Measurements from ENCODE around the gene HES2.
"Not testable (repeated sequence)": the region's sequence is repeated elsewhere in the genome, so short reads cannot be mapped to it uniquely, and the experiment has no call there.

The HES2 gene

DNA sequence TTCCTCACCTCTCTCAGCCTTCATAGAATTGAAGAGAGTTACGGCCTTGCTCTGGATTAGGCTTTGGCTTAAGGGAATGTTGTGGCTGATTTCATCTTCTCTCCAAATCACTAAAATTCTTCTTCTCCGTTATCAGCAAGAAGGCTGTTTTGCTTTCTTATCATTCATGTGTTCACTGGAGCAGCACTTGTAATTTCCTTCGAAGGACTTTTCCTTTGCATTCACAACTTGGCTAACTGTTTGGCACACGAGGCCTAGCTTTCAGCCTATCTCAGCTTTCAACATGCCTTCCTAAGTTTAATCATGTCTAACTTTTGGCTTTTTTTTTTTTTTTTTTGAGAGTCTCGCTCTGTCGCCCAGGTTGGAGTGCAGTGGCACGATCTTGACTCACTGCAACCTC, 47.5 kb downstream of the HES2 start:
- H2BK120ac ChIP-seq (ENCODE audit: low read depth, low read length); H3K36me3 ChIP-seq (ENCODE audit: control insufficient read depth in 1 of 2, insufficient read depth in 2 of 2, low read depth in 1 of 2, low read length in 2 of 2); H4K91ac ChIP-seq (ENCODE audit: low read length); H3K18ac ChIP-seq (ENCODE audit: low read depth in 1 of 2, low read length in 2 of 2); H3K9me3 ChIP-seq (ENCODE audit: control insufficient read depth, low read length); H2BK15ac ChIP-seq (ENCODE audit: low read depth, poor library complexity, severe bottlenecking); H3K4me3 ChIP-seq (ENCODE audit: insufficient read depth in 1 of 2, low read depth in 1 of 2, low read length in 2 of 2); H2AFZ ChIP-seq (ENCODE audit: low read depth, low read length); H2BK12ac ChIP-seq (ENCODE audit: low read length in 2 of 2); H3K9ac ChIP-seq (ENCODE audit: low read length); H2AK5ac ChIP-seq (ENCODE audit: low read length, severe bottlenecking); H3K23ac ChIP-seq (ENCODE audit: low read length in 2 of 2); H3K27ac ChIP-seq (ENCODE audit: low read length, poor library complexity, severe bottlenecking); DNase-seq; H2BK5ac ChIP-seq (ENCODE audit: low read depth, low read length, poor library complexity, severe bottlenecking); H3K4ac ChIP-seq (ENCODE audit: low read depth in 1 of 2, low read length in 2 of 2); H4K8ac ChIP-seq (ENCODE audit: low read length); H3K4me2 ChIP-seq (ENCODE audit: low read length, poor library complexity, severe bottlenecking); H3K14ac ChIP-seq (ENCODE audit: low read length in 2 of 2); H3K27me3 ChIP-seq (ENCODE audit: control insufficient read depth in 1 of 2, insufficient read depth in 1 of 2, low read length in 2 of 2): not testable (repeated sequence)
- peaks cover 24% of the 10 kb centered on the region for H3K79me1 ChIP-seq (replicated peaks; ENCODE audit: low read length, poor library complexity, severe bottlenecking)
- WGBS: 85% methylated on average over 6 of the region's 7 CpGs
- peaks cover 15% of the 10 kb centered on the region for H3K4me1 ChIP-seq (ENCODE audit: control insufficient read depth, insufficient read depth, low read depth, low read length)

DNA sequence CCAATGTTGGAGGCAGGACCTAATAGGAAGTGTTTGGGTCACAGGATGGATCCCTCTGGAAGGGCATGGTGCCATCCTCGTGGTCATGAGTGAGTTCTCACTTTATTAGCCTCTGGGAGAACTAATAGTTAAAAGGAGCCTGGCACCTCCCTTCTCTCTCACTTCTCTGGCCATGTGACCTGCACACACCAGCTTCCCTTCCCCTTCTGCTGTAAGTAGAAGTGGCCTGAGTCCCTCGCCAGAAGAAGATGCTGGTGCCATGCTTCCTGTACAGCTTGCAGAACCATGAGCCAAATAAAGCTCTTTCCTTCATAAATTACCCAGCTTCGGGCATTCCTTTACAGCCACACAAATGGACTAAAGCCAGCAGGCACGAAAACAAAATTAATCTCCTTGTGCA, 49.7 kb downstream of the HES2 start:
- H3K27ac ChIP-seq (ENCODE audit: low read length, poor library complexity, severe bottlenecking): no peak overlapping the region
- H3K9ac ChIP-seq (ENCODE audit: low read length): no peak overlapping the region
- H2BK12ac ChIP-seq (ENCODE audit: low read length in 2 of 2): no peak overlapping the region
- H3K18ac ChIP-seq (ENCODE audit: low read depth in 1 of 2, low read length in 2 of 2): no peak overlapping the region
- no peak overlapping the region for H4K8ac ChIP-seq (ENCODE audit: low read length)
- no peak for DNase-seq
- peaks cover 24% of the 10 kb centered on the region for H3K79me1 ChIP-seq (replicated peaks; ENCODE audit: low read length, poor library complexity, severe bottlenecking)
- H2BK5ac ChIP-seq (ENCODE audit: low read depth, low read length, poor library complexity, severe bottlenecking): no peak overlapping the region
- no peak overlapping the region for H3K4me2 ChIP-seq (ENCODE audit: low read length, poor library complexity, severe bottlenecking)
- no peak overlapping the region for H3K14ac ChIP-seq (ENCODE audit: low read length in 2 of 2)
- H3K9me3 ChIP-seq (ENCODE audit: control insufficient read depth, low read length): no peaks in the 10 kb centered on the region
- H2BK15ac ChIP-seq (ENCODE audit: low read depth, poor library complexity, severe bottlenecking): no peak overlapping the region
- peaks cover 0 to 4% of the 10 kb centered on the region in 2 experiments for H3K36me3 ChIP-seq (ENCODE audit: control insufficient read depth in 1 of 2, insufficient read depth in 2 of 2, low read depth in 1 of 2, low read length in 2 of 2)
- no peak overlapping the region for H4K91ac ChIP-seq (ENCODE audit: low read length)
- H3K23ac ChIP-seq (ENCODE audit: low read length in 2 of 2): no peak overlapping the region
- no peak overlapping the region for H2AK5ac ChIP-seq (ENCODE audit: low read length, severe bottlenecking)
- no peak overlapping the region for H3K4me3 ChIP-seq (ENCODE audit: insufficient read depth in 1 of 2, low read depth in 1 of 2, low read length in 2 of 2)
- peaks cover 16% of the 10 kb centered on the region for H3K4me1 ChIP-seq (ENCODE audit: control insufficient read depth, insufficient read depth, low read depth, low read length)
- H3K27me3 ChIP-seq (ENCODE audit: control insufficient read depth in 1 of 2, insufficient read depth in 1 of 2, low read length in 2 of 2): no peaks in the 10 kb centered on the region
- no peak overlapping the region for H2BK120ac ChIP-seq (ENCODE audit: low read depth, low read length)
- no peak overlapping the region for H3K4ac ChIP-seq (ENCODE audit: low read depth in 1 of 2, low read length in 2 of 2)
- H2AFZ ChIP-seq (ENCODE audit: low read depth, low read length): no peak overlapping the region
- 92% methylated on average over 2 of the region's 4 CpGs for WGBS

- H2BK12ac ChIP-seq (ENCODE audit: low read length in 2 of 2): peak overlapping the region; percentile 4 to 9
- no peak overlapping the region for H2AFZ ChIP-seq (ENCODE audit: low read depth, low read length)
- H3K36me3 ChIP-seq (ENCODE audit: control insufficient read depth in 1 of 2, insufficient read depth in 2 of 2, low read depth in 1 of 2, low read length in 2 of 2): peaks cover 0 to 4% of the 10 kb centered on the region in 2 experiments
- H3K9me3 ChIP-seq (ENCODE audit: control insufficient read depth, low read length): no peaks in the 10 kb centered on the region
- peak overlapping the region; percentile 24 to 65 for H3K4ac ChIP-seq (ENCODE audit: low read depth in 1 of 2, low read length in 2 of 2)
- H2BK5ac ChIP-seq (ENCODE audit: low read depth, low read length, poor library complexity, severe bottlenecking): no peak overlapping the region
- H2AK5ac ChIP-seq (ENCODE audit: low read length, severe bottlenecking): no peak overlapping the region
- H2BK15ac ChIP-seq (ENCODE audit: low read depth, poor library complexity, severe bottlenecking): no peak overlapping the region
- H3K4me3 ChIP-seq (ENCODE audit: insufficient read depth in 1 of 2, low read depth in 1 of 2, low read length in 2 of 2): no peak overlapping the region
- H3K18ac ChIP-seq (ENCODE audit: low read depth in 1 of 2, low read length in 2 of 2): peak overlapping the region; percentile 67 to 85
- H3K9ac ChIP-seq (ENCODE audit: low read length): no peak overlapping the region
- peak overlapping the region in 1 of 2 experiments; percentile 22 for H3K14ac ChIP-seq (ENCODE audit: low read length in 2 of 2)
- no peak overlapping the region for H3K27ac ChIP-seq (ENCODE audit: low read length, poor library complexity, severe bottlenecking)
- peak overlapping the region; percentile 78 for H4K8ac ChIP-seq (ENCODE audit: low read length)
- no peak overlapping the region for H3K4me2 ChIP-seq (ENCODE audit: low read length, poor library complexity, severe bottlenecking)
- WGBS: 79% methylated on average over 9 of the region's 9 CpGs
- peak; percentile 52 for DNase-seq
- peaks cover 16% of the 10 kb centered on the region for H3K4me1 ChIP-seq (ENCODE audit: control insufficient read depth, insufficient read depth, low read depth, low read length)
- H3K23ac ChIP-seq (ENCODE audit: low read length in 2 of 2): no peak overlapping the region
- H3K27me3 ChIP-seq (ENCODE audit: control insufficient read depth in 1 of 2, insufficient read depth in 1 of 2, low read length in 2 of 2): no peaks in the 10 kb centered on the region
- H3K79me1 ChIP-seq (replicated peaks; ENCODE audit: low read length, poor library complexity, severe bottlenecking): peaks cover 21% of the 10 kb centered on the region
- peak overlapping the region; percentile 96 for H4K91ac ChIP-seq (ENCODE audit: low read length)
- H2BK120ac ChIP-seq (ENCODE audit: low read depth, low read length): no peak overlapping the region
Measured at GRCh38 chr1:6367381-6368012, 52.2 kb downstream of the HES2 start.

- peak; percentile 74 for DNase-seq
- no peak overlapping the region for H2AFZ ChIP-seq (ENCODE audit: low read depth, low read length)
- H3K9ac ChIP-seq (ENCODE audit: low read length): no peak overlapping the region
- H3K23ac ChIP-seq (ENCODE audit: low read length in 2 of 2): no peak overlapping the region
- peaks cover 23% of the 10 kb centered on the region for H3K4me1 ChIP-seq (ENCODE audit: control insufficient read depth, insufficient read depth, low read depth, low read length)
- H2BK120ac ChIP-seq (ENCODE audit: low read depth, low read length): no peak overlapping the region
- H3K18ac ChIP-seq (ENCODE audit: low read depth in 1 of 2, low read length in 2 of 2): no peak overlapping the region
- H3K79me1 ChIP-seq (replicated peaks; ENCODE audit: low read length, poor library complexity, severe bottlenecking): peaks cover 32% of the 10 kb centered on the region
- no peak overlapping the region for H4K91ac ChIP-seq (ENCODE audit: low read length)
- WGBS: 10% methylated on average over 2 of the region's 5 CpGs
- no peak overlapping the region for H4K8ac ChIP-seq (ENCODE audit: low read length)
- no peak overlapping the region for H2BK5ac ChIP-seq (ENCODE audit: low read depth, low read length, poor library complexity, severe bottlenecking)
- H3K4ac ChIP-seq (ENCODE audit: low read depth in 1 of 2, low read length in 2 of 2): no peak overlapping the region
- H2AK5ac ChIP-seq (ENCODE audit: low read length, severe bottlenecking): no peak overlapping the region
- H3K27me3 ChIP-seq (ENCODE audit: control insufficient read depth in 1 of 2, insufficient read depth in 1 of 2, low read length in 2 of 2): no peaks in the 10 kb centered on the region
- no peak overlapping the region for H3K27ac ChIP-seq (ENCODE audit: low read length, poor library complexity, severe bottlenecking)
- H3K9me3 ChIP-seq (ENCODE audit: control insufficient read depth, low read length): no peaks in the 10 kb centered on the region
- H3K4me2 ChIP-seq (ENCODE audit: low read length, poor library complexity, severe bottlenecking): no peak overlapping the region
- H3K14ac ChIP-seq (ENCODE audit: low read length in 2 of 2): no peak overlapping the region
- no peak overlapping the region for H3K4me3 ChIP-seq (ENCODE audit: insufficient read depth in 1 of 2, low read depth in 1 of 2, low read length in 2 of 2)
- H2BK15ac ChIP-seq (ENCODE audit: low read depth, poor library complexity, severe bottlenecking): no peak overlapping the region
- H3K36me3 ChIP-seq (ENCODE audit: control insufficient read depth in 1 of 2, insufficient read depth in 2 of 2, low read depth in 1 of 2, low read length in 2 of 2): peaks cover 0 to 6% of the 10 kb centered on the region in 2 experiments
- no peak overlapping the region for H2BK12ac ChIP-seq (ENCODE audit: low read length in 2 of 2)
Measured at GRCh38 chr1:6365047-6365446, 54.7 kb downstream of the HES2 start.
